Measurements from ENCODE around the gene RGS6.

RGS6 gene

DNA sequence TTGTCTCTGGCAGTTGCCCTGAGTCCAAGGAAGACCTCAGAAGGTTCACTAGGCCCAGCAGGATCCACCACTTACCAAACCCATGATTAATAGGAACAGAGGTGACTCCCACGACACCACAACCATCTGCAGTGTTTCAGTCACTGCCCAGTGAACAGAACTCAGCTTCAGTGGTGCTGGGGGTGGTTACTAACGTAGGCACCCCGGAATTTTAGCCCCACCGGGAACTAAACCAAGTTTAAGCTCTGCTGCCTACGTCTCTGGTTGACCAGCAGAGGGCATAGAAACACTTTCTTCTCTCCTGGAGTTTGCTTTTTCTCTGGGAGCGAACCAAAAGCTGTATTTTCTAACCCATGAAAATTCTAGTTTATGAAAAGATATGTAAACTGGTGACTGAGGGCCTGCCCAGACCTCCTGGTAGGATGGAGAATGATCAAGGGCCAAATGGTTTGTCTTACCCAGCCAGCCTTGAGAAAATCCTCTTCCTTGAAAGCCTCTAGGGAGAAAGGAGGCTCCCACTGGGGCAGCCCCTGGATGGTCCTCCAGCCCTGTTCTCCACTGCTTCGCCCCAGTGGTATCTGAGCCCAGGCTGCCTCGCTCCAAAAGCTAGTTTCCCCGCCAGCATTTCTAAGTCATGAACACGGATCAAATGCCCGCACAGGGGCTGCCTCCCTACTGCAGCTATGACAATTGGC, 581.9 kb downstream of the RGS6 start:
- no peak for DNase-seq

DNA sequence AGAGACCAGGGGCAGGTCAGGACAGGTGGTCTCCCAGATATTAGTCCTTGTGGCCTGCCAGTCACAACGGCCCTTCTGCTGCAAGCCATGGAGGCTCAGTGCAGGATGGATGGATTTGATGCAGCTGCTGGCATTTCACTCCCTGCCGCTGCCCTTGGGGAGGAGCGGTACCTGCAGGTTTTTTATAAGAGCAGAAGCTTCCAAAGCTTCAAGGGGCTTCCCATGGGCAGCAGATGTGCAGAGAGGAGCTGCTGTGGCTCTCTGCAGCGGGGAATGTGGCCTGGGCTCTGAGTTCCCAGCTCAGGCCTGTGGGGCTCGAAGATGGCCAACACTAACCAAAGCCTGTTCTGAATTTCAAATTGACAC, 582.4 kb downstream of the RGS6 start:
- no peak for DNase-seq

GRCh38 chr14:72515779-72516770, 583.8 kb downstream of the RGS6 start:
- no peak for DNase-seq

DNA sequence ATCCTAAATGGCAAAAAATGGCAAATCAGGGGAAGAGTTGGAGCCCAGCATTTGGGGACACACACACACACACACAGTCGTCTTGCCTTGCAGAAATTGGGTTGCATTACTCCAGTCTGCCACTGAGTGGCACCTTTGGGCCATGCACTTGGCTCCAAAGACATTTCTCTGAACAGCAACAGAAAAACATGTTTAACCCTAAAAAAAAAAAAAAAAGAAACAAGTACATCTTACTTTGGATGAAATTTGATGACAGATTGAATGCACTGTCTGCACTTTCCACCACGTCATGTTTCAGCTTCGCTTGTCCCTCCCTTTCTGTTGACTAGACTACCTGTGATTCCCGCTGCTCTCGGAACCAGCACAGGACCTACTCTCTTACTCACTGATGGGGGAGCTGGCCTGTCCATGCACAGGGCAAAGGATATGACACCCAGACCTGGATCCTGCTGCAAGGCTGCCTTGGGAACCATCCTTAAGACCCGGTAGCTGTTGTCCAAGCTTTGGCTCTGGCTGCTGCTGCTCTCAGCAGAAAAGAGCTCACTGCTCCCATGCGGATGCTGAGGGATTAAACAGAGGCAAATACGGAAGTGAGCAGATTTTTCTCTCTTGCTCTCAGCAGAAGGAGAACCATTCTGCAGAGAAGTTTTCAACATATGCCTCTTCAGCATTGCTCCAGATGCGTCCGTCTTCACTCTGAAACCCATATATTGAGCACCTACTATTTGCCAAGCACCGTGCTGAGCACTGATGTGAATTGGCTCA, 584.9 kb downstream of the RGS6 start:
- DNase-seq = peak; percentile 70 to 78

DNA sequence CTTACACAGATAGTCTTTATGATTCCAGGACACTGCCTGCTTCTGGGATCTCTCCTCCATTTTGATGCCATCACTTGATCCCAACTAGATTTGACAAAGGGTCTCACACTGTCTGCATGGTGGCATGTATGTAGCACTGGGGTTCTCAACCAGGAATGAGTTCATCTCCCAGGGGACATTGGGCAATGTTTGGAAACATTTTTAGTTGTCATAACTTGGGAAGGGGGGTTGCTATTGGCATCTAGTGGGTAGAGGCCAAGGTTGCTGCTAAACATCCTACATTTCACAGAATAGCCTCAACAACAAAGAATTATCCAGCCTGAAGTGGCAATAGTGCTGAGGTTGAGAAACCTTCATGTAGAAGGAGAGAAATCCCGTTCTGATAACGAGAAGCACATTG, 585.5 kb downstream of the RGS6 start:
- no peak for DNase-seq

GRCh38 chr14:72518809-72519377, 586.7 kb downstream of the RGS6 start:
- DNase-seq = peak in 1 of 2 experiments; percentile 36

- DNase-seq = peak in 1 of 2 experiments; percentile 7
Observed at GRCh38 chr14:72519543-72519942, 587.3 kb downstream of the RGS6 start.

DNA sequence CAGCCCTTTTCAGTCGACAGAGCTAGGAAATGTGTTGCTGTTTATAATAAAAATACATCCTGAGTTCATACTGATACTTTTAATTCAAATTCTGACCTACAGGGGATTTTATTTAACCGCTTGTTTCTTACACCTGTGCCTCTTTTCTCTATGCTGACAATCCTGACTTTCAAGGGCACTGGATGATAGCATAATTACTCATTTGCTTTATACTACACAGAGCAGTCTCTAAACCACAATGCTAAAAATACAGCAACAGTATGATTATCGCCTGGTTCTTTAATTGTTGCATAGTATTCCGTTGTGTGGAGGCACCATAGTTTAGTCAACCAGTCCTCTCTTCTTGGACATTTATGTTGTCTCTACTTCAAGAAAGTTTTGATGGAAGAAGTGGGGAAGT, 588.8 kb downstream of the RGS6 start:
- DNase-seq = no peak

- no peak for DNase-seq
Observed at GRCh38 chr14:72521968-72522741, 589.9 kb downstream of the RGS6 start.

DNA sequence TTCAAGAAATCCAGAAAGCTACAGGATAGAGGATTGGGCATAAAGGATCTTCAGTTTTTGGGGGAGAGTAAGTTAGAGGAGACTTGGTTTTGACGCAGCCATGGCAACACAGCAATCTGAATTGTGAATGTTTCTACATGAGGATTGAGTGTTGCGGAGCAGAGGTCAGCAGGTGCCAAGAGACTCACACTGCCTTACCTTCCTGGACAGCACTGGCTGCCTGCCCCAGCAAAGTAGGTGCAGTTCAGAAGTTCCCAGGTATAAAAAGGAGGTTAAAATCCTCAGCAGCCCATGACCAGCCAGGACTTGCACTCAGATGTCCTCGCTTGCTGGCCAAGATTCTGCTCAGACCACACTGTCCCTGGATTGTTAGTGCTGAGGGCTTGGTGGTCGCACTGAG, 590.6 kb downstream of the RGS6 start:
- DNase-seq = no peak

DNA sequence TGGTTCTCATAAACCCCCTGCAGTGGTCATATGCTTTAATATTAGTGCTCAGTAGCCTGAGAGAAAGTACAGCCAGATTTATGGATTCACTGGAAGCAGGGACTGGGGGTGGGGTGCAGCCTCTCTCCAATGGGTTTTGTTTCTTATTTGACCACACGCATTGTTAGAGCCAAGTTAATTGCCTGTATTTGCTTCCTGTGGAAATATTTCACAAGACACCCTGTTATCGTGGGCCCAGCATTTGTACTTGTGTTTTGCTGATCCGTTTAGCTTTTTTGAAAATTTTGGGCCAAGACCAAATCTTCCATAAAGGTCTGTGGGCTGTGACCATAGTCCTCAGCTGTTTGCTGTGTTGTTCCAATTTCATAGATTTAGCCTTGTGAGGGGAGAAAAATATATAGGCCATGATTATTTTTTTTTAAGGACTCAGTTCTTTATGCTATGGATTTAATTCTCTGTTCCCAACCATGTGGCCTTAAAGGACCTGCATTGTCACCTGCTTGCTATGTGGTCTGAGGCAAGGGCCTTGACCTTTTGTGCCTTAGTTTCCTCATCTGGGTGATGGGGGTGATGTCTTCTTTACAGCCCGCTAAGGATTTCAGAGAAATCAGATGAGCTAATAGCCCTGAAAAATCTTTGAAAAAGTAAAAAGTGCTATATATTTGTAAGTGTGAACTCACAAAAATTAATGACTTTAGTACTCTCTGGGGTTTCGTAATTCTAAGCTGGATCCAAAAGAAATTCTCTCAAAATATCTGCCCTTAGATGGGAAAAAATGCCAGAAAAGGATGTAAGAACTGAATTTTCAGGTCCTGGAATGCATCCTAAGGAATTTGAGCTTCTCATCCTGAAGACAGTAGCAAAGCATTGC, 591.4 kb downstream of the RGS6 start:
- DNase-seq = no peak

- DNase-seq = no peak
Observed at GRCh38 chr14:72524295-72524629, 592.0 kb downstream of the RGS6 start.

DNA sequence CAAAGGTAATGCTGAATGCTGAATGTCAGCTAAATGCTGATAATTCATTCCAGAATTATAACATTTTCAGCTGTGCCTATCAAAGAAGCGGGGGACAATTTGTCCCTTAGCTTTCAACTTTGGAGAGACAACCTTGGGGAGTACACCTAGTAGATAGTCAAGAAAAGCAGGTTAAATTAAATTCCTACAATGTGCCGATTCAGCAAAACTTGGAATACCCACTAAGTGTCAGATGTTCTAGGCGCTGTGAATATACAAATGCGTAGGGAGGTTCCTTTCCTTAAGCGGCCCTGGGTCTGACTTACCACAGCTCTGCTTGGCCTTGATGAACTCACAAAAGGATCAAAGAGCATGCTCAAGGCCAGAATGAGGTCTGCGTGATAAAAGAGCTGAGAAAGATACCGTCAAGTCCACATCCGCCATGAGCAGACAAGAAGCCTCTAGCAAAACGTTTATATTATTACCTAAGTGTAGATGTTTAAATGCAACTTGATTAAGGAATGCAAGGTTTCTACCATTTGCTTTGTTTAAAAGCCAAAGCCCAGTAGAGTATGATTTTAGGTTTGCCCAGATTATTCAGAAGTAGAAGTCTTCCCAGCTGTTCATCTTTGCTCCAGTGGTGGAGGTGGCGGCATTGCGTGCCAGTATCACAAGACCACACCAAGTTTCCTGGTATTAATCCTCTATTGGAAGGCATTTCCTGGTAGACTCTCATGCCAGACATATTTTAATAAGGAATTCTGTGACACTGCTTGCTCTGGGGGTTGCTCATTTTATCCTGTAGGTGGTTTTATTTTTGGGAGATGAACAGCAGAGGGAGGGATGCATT, 593.1 kb downstream of the RGS6 start:
- DNase-seq = no peak

GRCh38 chr14:72527591-72527990, 595.4 kb downstream of the RGS6 start:
- DNase-seq = no peak

- DNase-seq = no peak
Observed at GRCh38 chr14:72528059-72528862, 596.0 kb downstream of the RGS6 start.

- no peak for DNase-seq
Observed at GRCh38 chr14:72528863-72529175, 596.6 kb downstream of the RGS6 start.

DNA sequence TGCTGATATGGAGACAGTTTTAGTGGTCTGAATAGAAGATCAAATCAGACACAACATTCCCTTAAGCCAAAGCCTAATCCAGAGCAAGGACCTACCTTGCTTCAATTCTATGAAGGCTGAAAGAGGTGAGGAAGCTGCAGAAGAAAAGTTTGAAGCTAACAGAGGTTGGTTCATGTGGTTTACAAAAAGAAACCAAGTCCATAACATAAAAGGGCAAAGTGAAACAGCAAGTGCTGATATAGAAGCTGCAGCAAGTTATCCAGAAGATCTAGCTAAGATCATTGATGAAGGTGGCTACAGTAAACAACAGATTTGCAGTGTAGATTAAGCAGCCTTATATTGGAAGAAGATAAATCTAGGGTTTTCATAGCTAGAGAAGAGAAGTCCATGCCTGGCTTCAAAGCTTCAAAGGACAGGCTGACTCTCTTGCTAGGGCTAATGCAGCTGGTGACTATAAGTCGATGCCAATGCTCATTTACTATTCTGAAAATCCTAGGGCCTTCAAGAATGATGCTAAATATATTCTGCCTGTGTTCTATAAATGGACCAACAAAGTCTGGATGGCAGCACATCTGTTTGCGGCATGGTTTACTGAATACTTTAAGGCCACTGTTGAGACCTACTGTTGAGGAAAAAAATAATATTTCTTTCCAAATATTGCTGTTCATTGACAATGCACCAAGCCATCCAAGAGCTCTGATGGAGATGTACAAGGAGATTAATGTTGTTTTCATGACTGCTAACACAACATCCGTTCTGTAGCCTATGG, 600.6 kb downstream of the RGS6 start:
- DNase-seq = no peak

DNA sequence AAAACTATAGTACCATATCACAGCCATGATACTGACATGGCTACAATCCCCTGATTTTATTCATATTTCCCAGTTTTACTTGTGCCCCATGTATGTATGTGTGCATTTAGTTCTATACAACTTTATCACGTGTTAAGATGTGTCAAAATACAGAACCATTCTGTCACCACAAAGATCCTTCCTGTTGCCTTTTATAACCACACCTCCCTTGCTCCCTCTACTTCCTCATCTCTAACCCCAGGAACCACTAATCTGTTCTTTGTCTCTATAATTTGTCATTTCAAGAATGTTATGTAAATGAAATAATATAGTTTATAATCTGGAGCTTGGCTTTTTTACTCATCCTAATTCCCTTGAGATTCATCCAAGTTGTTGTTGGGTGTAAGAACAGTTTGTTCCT, 603.3 kb downstream of the RGS6 start:
- no peak for DNase-seq

GRCh38 chr14:72538387-72538786, 606.2 kb downstream of the RGS6 start:
- no peak for DNase-seq
